ENCODE data around the gene PIK3CG.

PIK3CG gene

DNA sequence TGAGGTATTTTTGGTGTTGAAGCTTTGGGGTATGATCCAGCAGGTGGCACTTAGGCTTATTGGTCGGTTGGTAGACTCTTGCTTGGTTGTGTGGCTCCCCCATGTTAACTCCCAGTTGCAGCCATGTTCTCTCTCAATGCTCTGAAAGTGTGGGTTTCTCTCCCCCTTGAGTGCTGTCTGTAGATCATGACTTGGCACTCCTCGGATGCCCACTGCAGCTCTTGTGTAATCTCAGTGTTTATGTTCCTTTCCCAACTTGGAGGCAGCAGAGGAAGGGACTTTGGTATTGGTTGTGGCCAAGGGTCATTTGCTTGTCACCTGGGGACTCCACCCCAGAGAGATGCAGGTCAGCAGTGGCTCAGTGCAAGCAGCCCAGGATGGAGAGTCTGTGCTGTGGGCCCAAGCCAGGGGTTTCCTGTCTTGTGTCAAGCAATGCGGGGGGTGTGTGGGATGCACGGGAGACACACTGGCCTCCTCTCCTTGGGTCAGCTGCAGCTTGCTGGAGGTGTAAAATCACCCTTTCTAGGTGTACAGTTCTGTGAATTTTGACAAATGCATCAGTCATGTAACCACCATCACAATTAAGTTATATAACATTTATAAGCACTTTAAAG lies 36.9 kb downstream of the PIK3CG start:
- DNase-seq (ENCODE audit: extremely low read depth, low read depth), result no peak
- TF ChIP-seq, protein P1, sequence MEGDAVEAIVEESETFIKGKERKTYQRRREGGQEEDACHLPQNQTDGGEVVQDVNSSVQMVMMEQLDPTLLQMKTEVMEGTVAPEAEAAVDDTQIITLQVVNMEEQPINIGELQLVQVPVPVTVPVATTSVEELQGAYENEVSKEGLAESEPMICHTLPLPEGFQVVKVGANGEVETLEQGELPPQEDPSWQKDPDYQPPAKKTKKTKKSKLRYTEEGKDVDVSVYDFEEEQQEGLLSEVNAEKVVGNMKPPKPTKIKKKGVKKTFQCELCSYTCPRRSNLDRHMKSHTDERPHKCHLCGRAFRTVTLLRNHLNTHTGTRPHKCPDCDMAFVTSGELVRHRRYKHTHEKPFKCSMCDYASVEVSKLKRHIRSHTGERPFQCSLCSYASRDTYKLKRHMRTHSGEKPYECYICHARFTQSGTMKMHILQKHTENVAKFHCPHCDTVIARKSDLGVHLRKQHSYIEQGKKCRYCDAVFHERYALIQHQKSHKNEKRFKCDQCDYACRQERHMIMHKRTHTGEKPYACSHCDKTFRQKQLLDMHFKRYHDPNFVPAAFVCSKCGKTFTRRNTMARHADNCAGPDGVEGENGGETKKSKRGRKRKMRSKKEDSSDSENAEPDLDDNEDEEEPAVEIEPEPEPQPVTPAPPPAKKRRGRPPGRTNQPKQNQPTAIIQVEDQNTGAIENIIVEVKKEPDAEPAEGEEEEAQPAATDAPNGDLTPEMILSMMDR (IDR thresholded peaks at IDR 0.05; ENCODE audit: low read depth, low read length), result no peak

DNA sequence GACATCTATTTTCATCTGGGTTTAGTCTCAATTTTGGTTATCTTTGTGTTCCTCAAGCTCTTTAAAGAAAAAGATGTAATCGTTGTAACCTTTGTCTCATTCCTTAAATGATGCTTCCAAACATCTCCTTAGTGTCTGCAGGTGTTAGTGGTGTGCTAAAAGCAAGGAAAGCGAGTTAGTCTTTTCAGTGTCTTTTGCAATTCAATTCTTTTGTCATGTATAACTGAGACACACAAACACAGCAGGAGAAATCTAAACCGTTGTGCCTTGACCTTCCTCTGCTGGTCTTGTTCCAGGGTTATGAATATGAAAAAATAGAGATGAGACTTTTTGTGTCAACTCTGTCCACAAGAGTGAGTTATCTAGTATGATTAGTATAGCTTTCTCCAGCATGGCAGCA lies 40.7 kb downstream of the PIK3CG start:
- TF ChIP-seq, protein P1 (IDR thresholded peaks at IDR 0.05; ENCODE audit: low read depth, low read length), result no peak
- DNase-seq (ENCODE audit: extremely low read depth, low read depth), result no peak

DNA sequence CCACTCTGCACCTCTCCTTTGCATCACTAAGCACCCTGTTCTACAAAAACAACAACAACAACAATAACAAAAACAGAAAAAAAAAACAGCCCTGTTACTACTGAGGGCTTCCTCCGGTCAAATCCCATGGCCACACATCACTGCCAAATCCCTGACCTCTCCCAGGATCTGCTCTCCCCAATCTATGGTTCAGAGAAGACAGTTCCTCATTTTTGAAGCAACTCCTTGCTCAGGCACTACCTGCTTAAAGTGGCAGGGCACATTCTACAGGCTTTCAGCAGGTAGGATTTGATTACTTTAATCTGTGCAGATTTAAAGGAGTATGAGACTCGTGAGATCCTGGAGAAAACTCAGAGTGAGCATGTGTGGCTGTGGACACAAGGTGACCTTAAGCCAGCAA lies 46.9 kb downstream of the PIK3CG start:
- TF ChIP-seq, protein P1 (IDR thresholded peaks at IDR 0.05; ENCODE audit: low read depth, low read length), result no peak
- no peak for DNase-seq (ENCODE audit: extremely low read depth, low read depth)

DNA sequence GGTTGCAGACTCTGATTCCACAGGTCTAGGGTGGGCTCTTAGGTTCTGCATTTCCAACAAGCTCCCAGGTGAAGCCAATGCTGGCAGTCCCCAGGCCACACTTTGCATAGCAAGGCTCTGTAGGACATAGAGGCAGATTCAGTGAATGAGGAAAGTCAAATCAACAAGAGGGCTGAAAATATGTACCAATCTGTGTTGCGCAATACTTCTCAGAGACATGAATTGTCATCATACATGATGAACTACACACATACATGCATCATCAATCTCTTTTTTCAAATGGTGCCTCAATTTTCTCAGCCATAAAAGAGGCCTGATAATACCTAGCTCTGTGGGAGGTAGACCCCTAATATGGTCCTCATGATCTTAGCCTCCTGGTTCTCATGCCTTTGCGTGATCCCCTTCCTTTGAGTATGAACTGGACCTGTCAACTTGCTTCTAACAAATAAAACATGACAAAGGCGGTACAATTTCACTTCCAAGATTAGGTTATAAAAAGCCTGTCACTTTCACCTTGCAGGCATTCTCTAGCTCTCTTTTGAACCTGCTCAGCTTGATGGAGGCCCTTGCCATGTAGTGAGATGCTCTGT lies 49.0 kb downstream of the PIK3CG start:
- TF ChIP-seq, protein P1 (IDR thresholded peaks at IDR 0.05; ENCODE audit: low read depth, low read length), result no peak
- DNase-seq (ENCODE audit: extremely low read depth, low read depth), result no peak

DNA sequence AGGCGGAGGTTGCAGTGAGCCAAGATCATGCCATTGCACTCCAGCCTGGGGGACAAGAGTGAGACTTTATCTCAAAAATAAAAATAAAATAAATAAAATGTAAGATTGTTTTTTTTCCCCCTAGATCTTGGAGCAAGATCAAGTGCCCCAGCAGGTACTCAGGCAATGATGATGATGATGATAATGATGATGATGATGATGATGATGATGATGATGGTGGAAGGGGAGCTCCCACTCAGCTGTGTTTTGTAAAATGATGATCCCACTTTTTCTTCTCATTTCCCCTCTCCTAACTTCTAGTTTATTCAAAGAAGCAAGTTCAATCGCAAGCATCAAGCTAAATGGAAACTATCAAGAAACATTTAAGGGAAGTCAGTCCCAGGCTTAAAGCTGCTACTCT lies 50.3 kb downstream of the PIK3CG start:
- TF ChIP-seq, protein P1 (IDR thresholded peaks at IDR 0.05; ENCODE audit: low read depth, low read length), result no peak
- DNase-seq (ENCODE audit: extremely low read depth, low read depth), result no peak

DNA sequence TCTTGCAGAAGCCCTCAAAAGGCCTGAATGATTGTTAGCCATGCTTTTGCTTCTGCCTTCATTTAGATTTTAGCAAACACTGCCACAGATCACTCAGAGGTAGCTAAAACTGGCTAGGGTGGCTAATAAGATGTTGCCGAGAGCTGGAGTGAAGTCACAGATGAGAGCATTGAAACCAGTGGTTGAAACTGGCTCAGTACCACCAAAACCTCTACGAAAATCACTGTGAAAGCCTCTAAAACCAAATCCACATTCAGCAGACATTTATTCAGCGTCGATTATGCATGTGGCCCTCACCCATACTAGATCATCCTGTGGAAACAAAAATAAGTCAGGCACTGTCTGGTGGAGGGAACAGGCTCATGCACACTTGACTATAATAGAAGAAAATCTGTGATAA lies 50.8 kb downstream of the PIK3CG start:
- TF ChIP-seq, protein P1 (IDR thresholded peaks at IDR 0.05; ENCODE audit: low read depth, low read length), result no peak

DNA sequence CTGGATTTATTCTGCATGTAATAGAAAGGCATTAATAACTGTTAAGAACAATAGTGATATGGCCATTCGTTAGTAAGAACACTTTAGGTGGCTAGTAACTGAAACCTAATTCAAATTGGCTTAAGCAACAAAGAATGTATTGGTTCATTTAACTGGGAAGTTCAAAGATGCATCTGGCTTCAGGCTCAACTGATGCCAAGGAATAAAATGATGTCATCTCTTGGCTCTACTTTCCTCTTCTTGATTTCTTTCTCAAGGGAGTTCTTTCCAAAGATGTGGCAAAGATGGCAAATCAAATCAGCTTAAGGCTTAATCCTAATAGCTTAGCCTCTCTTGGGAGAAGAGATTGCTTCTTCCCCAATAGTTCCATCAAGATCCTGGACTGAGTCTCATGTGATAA lies 51.6 kb downstream of the PIK3CG start:
- peak; percentile 5 for DNase-seq (ENCODE audit: extremely low read depth, low read depth)
- TF ChIP-seq, protein P1 (IDR thresholded peaks at IDR 0.05; ENCODE audit: low read depth, low read length), result no peak

More for the DNA sequence above, 50.8 kb downstream of the PIK3CG start:
- DNase-seq (ENCODE audit: extremely low read depth, low read depth), result no peak

All from AG09319 (cell line).